Gastroesophageal sphincter (tissue), 3 donors: Measurements from ENCODE around the gene RNF182.

ENCODE experiments used
- CTCF ChIP-seq, 4 experiments: fragments of 200-600 bp in 2 of 4; fragments of 450-650 bp in 2 of 4; sonication (generic) in 1 of 4; IDR thresholded peaks; one replicate each; pipeline ENCODE4 v1.5.1; 2017 to 2019; ENCODE audit warnings: antibody characterized with exemption in 4 of 4, mild to moderate bottlenecking in 2 of 4, moderate library complexity in 2 of 4
- EP300 ChIP-seq: sonication (generic); formaldehyde crosslinking; IDR thresholded peaks from one replicate; pipeline ENCODE4 v1.6.1; 2017; ENCODE audit warnings: antibody characterized with exemption, mild to moderate bottlenecking
- POLR2AphosphoS5 ChIP-seq: sonication (generic); formaldehyde crosslinking; IDR thresholded peaks from one replicate; pipeline ENCODE4 v1.6.1; 2017; ENCODE audit warnings: antibody characterized with exemption

- TF ChIP-seq CTCF (IDR thresholded peaks at IDR 0.05): no peak
- TF ChIP-seq POLR2AphosphoS5: no peak
- TF ChIP-seq EP300: no peak
Measured at GRCh38 chr6:14017626-14018475, 93.1 kb downstream of the RNF182 start.
